HEK293T (cell line): ENCODE results near the gene PARVA.

ENCODE experiments used
- PKNOX1 ChIP-seq: fragments of 450-650 bp; IDR thresholded peaks from 2 replicates; pipeline ENCODE4 v1.6.1; 2016
- SUZ12 ChIP-seq: fragments of 450-650 bp; IDR thresholded peaks from 2 replicates; pipeline ENCODE4 v1.6.1; 2016; ENCODE audit warnings: mild to moderate bottlenecking
- TARDBP ChIP-seq: fragments of 450-650 bp; IDR thresholded peaks from 2 replicates; pipeline ENCODE4 v1.6.1; 2016

GRCh38 chr11:12399355-12399754 is 22.0 kb downstream of the PARVA start:
- no peak for TF ChIP-seq TARDBP
- TF ChIP-seq PKNOX1: no peak
- no peak for TF ChIP-seq SUZ12
